Heart left ventricle (tissue), 13 donors: ENCODE results near the gene SCML2.

Source experiments
- CTCF ChIP-seq, 12 donors: fragments of 200-600 bp; sonication (generic) in 4 of 12; IDR thresholded peaks; one replicate each; pipeline versions ENCODE4 v1.5.0 to v1.8.0; 2018 to 2022; ENCODE audit warnings: antibody characterized with exemption in 12 of 12, mild to moderate bottlenecking in 5 of 12
- POLR2A ChIP-seq, 2 donors: fragments of 450-650 bp; IDR thresholded peaks; one replicate each; pipeline ENCODE4 v1.6.1; 2017; ENCODE audit warnings: antibody characterized with exemption in 2 of 2, mild to moderate bottlenecking in 2 of 2, moderate library complexity in 2 of 2
- donor health status: ischemic (EF 13 %, LVEDD 7.1; RV severe dilation, severe dysfunction).
- donor health status: DM: no; HTN: yes; CAD: no.
- donor health status: DM: no; HTN: no; CAD: no.
- donor health status: ischemic (EF 25% LVEDD 6.9; RV normal size, moderate dysfunction).
- donor health status: ischemic (EF 25% LVEDD 5.7; RV mildly dilated, moderate dysfunction).
- donor health status: ischemic (EF 35%, LVEDD 5.7; RV mildly dilated, moderate dysfunction).
- donor health status: nonischemic (EF 11% LVEDD 7.7; RV severe dilation, severe dysfunction).
- donor health status: DM: yes; HTN: yes; CAD: no.
- donor health status: PGD.
- donor health status: ischemic (EF 29% LVEDD 5.4; RV normal size, mild dysfunction).
- donor health status: nonischemic (EF 23%, LVEDD 6.1; RV moderate dilation, normal function).

GRCh38 chrX:18290200-18290599, 64.3 kb downstream of the SCML2 start:
- no peak for TF ChIP-seq CTCF (IDR thresholded peaks at IDR 0.05)
- no peak for TF ChIP-seq POLR2A (IDR thresholded peaks at IDR 0.05)
